COLO829 (cell line): ENCODE measurements around the gene TRPM1.

Experiments
- DNase-seq: peaks from one replicate; pipeline ENCODE4 v3.0.0; 2012; ENCODE audit warnings: low spot score

The TRPM1 gene

DNA sequence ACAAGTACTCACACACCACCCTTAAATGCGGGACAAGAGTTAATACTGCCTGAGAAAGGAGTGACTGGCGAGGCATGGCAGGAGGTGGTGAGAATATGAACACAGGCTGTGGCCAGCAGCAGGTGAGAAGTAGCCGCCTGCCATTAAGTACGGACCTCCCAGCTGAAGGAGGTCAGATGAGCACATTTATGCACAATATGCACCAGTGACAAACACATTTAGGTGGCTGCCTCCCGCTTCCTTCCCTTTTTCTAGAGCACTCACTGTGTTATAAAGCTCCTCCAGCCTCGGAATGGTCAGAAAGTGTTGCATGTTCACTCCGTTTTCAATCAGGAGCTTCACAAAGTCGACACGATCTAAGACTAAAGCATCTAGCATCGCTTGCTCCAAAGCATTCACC, 52.4 kb downstream of the TRPM1 start:
- DNase-seq, result no peak

DNA sequence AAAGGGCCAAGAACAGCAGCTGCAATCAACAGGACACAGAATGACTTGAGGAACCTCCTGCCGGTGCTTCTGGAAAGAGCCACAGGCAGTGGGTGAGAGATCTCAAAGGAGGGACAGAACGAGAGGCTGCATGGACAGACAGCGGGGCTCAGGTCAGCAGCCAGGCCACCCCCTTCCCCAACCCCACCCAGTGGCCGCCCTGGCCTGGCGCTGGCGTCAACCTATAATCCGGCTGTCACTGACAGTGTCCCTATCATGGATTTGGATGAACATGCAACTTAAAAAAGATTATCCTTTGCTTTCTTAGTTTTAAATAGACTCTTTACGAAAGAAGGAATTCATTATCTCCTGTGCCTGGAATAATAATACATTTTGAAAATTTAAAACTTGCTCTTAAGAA, 54.1 kb downstream of the TRPM1 start:
- no peak for DNase-seq

DNA sequence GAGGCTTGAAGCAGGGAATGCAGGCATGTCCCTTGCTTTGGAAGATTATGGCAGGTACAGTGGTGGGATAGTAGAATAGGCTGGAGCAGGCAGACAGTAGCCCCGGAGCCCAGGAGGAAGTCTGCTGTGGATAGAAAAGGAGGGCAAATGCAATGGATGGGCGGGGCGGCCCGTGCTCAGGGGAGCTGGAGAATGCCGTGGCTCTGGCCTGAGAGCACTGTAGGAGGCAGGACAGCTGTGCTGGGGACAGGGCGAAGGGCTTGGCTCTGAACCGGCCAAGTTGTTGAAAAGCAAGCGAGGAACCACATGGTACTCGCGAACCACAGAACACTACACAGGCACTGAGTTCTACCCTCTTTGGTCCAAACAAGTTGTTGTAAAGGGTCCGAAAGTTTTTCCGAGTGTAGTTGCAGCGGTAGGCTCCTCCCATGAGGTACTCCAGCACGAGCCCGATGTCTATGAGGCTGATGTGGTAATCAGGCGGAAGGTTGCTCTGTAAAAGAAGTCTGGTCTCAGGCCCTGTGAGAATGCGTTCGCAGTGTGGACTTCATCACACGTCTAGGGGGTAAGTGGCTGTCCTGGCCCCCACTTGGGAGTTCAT, 54.7 kb downstream of the TRPM1 start:
- no peak for DNase-seq

DNA sequence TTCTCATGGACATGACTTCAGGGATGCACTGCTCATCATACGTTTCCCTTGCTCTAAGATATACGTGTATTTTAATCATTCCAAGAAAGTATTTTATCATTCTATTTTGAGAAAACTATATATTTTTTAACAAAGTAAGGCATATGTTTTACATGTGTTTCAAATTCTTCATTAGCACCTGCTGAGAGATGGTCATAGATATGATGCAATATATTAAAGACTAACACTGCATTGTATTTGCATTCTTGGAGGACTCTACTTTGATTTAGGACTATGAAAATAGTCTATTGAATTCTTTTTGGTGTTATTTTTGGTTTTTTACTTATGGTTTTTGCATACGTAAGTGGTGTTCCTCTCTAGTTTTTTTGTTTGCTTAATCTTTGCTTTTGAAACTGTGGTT, 55.9 kb downstream of the TRPM1 start:
- no peak for DNase-seq

DNA sequence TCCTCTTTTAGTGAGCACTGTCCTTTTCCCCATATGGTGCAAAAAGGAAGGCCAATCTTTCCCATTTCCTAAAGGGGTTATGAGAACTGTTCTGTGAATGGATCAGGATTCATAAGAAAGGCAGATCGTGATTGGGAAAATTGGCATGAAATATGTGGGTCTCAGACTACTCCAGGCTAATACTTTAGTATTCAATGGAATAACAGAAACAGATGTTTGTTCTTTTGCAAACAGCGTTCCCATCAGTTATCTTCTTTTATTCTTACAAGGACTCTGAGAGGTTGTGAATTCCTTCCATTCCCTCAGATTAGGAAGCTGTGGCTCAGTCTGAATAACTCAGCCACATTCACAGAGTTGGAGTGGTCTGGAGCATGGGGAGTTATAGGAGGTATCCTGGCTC, 58.8 kb downstream of the TRPM1 start:
- no peak for DNase-seq

DNA sequence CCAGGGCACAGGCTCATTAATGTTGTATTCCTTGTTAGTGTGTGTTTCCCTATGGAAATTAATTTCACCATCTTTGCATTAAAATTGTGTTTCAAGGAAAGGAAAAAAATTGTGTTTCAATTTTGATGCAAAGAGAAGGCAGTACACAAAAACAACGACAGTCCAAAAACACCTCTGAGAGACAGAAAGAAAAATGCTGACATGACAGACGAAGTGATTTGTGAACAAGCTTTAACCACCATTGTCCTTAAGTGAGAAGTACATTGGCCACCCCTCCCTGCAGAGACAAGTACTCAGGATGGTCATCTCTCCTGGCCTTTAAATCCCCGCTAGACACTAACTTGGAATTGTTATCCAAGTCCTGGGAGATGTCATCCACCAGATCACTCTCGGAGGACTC, 59.9 kb downstream of the TRPM1 start:
- no peak for DNase-seq

DNA sequence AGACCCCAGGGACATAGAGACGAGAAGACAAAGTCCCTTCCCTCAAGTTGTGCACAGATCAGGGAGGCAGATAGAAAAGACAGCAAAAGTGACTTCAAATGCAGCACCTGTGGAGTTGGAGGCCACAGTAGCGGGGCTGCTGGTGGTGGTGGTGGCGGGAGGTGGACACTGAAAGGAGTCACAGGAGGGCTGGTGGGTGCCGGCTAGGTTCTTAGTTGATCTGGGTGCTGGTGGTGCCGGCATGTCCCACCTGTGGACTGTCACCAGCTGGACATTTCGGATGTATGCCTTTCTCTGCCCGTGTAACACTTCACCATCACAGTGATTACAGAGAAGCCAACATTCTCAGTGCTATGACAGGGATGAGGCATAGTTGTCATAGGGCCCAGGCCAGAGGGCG, 60.9 kb downstream of the TRPM1 start:
- DNase-seq, result no peak

DNA sequence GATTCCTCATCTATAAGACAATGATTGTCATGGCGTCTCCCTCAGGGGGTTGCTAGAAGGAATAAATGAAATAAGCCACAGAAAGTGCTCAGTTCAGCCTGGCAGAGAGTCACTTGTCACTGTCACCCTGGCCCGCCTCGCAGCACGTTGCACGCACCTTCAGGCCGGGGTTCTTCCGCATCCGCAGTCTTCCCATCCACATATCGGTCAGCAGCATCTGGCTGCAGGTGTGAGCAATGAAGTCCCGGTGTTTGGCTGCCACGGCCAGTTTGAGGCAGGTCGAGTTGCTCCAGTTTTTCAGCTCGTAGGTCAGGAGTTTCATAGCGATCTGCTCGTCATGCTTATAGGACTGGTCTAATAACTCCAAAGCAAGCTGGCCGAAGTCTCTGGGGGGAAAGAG, 61.6 kb downstream of the TRPM1 start:
- no peak for DNase-seq

DNA sequence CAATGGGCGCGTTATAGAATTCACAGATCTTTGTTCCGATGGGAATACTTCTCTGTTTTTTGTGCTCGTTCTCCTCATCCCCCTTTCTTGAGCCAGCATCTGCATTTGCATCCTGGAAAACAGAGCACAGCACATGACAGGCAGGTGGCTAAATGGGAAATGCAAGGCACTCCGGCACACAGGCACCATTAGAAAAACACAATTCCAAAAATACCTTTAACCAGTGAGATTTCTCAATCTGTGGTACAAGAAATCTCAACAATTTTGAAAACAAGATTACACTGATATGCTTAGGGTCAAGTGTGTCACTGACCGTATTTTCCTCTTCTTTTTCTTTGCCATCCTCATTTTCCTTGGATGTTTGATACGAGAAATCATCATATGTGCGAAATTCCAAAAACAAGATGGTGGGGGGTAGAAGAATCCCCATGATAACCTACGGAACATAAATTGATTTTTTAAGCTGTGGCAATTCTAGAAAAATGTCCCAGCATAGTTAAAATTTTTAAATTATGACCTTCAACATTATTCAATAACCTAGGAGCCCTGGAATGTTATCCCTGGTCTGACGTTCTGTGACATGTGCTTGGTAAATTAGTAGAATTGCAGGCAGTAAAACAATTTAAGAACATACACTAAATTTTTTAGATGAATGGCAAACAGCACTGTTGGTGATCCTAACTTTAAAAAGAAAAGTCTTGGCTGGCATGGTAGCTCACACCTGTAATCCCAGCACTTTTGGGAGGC, 63.6 kb downstream of the TRPM1 start:
- no peak for DNase-seq

DNA sequence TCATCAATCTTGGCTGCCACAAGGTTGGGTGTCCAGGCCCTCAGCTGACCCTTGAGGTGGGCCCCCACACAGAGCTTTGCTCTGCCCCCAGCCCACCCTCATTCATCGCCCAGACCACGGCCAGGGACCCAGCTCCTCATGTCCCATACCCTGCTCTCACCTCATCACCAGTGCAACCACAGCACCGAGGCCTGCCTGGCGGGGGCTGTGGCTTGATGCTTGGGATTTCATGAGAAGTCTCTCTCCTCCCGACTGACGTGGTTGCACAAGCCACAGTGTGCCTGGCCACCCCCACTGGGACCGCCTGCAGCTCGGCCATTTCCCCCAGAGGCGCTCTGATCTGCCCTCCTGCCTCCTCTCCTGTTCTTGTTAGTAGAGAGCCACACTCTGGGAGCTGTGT, 64.7 kb downstream of the TRPM1 start:
- no peak for DNase-seq

DNA sequence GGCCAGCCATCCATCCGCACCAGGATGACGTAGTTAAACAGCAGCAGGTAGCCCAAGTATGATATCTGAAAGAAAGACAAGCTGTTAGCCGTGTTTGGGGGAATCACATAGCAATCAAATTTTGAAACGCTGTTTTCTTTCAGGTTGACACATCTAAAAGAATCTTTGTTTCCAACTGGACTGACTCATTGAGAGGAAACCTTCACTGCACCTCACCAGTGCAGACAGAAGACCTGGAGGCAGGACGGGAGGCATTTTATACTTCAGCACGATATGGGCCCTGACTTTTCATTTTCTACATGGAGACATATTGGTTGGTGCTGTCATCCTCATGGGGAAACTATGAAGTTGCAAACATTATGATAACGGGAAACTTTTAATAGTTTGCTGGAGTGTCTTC, 65.9 kb downstream of the TRPM1 start:
- no peak for DNase-seq

DNA sequence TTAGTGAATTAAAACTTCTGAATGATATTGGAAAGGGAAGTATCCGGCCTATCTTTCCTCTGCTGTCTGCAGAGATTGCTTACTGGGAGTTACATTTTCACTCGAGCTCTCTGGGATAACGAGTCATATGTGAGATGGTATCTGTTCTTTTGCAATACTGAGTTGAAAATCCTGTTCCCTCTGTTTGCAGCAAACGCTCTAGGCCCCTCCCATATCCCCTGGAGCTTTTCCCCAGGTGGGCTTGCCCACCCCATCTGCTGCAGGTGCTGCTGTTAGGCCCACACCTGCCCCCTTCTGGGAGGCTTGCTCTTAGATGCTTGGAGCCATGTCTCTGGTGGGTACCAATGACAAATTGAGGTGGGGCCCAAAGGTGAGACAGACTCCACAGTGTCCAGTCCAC, 67.4 kb downstream of the TRPM1 start:
- DNase-seq, result no peak

DNA sequence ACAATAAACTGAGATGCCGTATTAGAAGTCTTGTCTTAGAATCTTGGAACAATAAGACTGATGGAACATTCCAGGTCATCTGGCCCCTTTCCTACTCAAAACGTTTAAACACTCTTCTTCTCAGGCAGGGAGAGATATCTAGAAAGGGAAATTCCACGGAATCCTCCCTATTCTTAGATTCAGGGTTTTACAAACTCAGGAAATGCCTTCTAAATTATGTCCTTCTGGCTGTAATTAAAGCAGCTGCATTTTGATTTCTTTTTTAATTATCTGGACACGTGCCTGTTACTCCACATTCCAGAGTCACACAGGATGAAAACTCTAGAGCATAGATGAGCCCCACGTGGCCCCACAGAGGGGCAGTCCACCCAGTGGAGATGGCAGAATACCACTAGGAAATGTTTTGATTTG, 68.6 kb downstream of the TRPM1 start:
- no peak for DNase-seq

DNA sequence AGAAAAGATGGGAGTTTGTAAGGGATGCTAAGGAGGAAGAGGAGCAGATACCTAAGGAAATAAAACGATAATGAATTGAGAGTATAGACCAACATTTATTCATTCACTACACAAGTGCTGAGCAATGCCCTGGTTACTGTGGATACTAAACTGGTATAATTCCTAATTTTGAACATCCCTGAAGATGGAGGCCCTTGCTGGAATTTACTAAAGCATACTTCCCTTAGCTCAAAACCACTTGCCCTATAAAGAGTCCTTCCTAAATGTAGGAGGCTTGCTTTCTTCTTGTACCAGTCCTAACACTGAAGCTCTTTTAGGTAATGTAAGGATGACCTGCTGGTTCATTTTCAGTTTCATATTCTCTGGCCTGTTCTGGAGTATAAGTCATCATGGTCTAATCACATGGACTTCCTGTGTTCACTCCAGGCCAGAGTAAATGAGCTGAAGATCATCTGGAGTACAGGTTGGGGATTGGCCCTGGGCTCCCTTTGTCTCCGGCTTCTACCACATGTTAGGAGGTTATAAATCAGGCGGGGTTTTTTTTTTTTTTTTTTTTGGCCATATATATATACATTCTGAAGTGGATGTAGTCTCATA, 70.0 kb downstream of the TRPM1 start:
- DNase-seq, result no peak

DNA sequence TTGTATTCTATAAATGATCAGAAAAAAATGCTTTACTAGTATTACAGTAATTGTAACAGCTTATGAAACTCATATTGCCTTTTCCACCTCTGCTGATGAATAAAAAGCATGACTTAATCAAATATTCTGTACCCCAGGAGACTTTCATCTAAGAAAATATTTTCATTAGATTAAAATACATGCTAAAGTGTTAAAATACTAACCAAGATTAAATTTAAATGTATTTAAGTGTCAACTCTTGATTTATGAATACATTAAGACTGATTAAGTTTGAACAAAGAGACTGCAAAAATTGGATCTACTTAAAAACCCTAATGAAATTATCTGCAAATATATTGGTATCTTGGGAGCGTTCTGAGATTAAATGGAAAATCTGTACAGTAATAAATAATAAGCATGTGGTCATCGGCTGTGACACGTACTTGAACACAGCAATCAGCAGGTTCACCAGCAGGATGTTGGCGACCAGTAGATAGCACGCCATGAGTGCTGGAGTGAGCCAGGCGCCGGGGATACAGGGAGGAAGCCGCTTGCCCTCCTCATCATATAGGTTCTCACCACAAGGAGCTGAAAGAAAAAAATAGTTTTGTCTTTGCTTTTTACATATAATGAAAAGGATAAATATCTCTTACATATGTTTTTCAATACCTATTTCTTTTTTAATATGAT, 73.5 kb downstream of the TRPM1 start:
- DNase-seq, result no peak

DNA sequence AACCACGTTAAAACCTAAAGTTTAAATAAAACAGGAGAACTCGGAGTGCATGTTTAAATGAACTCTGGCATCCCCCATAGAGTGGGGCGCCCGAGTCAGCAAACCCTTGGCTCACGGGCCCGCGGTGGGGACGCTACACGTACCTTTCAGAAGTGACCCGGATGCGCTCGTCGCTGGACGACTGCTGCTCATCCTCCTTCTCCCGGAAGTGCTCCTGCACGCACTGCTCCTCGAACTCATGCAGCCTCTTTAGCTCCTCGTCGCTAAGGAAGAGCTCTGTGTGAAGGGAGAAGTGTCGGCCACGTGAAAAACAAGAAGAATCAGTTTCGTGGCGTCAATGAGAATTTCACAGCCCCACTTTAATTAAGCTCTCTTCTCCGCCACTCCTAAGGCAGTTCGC, 75.5 kb downstream of the TRPM1 start:
- DNase-seq, result no peak

DNA sequence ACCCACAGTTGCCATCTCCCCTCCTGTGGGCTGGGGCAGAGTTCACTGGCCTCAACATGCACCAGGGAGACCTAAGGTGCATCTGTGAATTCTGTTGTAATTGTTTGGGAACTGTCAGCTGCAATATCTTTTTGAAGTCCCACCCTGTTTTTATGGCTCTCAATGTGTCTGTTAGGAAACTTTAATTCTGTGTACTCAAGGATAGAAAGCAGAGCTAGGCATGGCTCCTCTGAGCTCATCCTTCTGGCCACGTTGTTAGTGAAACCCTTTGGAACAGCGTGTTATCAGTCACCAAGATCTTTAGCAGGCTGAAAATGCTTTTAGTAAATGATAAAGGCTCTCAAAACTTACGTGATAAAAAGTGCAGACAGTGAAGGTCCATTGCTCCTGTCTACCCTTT, 76.5 kb downstream of the TRPM1 start:
- no peak for DNase-seq

DNA sequence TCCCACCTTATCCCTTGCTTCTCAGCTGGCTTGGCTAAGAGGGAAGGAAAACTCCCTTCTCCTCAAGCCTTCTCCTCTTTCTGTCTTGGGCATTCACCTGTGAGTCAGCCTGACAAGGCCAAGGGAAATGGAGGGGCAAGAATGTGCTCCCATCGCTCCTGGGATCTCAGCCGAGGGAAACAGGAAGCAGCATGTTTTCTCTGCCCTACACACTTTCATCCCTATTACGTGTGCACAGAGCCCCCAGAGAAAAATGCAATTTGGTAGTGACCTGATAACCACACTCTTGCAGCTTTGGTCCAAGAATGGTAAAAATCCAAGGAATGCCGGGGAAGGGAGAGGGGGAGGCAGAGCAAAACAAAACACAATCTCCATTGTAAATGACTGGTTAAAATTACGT, 77.2 kb downstream of the TRPM1 start:
- DNase-seq, result peak; percentile 8

DNA sequence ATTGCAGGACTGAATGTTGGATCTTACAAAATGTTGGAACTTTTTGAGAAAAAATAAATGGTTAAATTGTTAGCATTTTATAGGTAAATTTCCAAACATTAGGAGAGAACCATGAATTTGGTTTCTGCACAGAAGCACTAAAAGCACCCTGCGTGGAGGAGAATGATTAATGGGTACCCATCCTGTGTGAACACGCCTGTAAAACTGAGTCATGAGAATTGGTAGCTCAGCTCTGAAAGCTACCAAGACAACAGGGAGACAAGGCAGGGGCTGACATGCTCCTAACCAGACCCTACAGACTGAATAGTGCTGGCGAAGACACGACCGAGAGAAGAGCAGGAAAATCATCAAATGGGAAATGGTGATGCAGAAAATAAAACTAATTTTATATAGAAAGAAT, 77.7 kb downstream of the TRPM1 start:
- no peak for DNase-seq

DNA sequence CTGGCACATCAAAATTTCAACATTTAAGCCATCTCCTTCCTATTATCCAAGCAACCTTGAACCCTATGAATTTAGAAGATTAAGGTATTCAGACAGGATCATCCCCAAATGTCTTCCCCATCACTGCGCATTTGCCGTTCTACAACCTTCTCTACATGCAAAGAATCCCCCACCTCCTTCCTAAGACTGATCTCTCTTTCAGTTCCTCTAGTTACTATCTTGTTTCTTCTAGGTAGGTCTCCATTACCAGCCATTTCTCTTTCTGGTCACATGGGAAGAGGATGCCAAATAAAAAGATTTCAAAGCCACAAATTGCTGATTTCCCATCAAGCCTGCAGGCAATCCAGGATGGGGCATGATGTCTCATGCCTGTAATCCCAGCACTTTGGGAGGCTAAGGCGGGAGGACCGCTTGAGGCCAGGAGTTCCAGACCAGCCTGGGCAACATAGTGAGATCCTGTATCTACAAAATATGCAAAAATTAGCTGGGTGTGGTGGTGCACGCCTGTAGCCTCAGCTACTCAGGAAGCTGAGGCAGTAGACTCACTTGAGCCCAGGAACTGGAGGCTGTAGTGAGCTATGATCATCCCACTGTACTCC, 80.4 kb downstream of the TRPM1 start:
- DNase-seq, result no peak

DNA sequence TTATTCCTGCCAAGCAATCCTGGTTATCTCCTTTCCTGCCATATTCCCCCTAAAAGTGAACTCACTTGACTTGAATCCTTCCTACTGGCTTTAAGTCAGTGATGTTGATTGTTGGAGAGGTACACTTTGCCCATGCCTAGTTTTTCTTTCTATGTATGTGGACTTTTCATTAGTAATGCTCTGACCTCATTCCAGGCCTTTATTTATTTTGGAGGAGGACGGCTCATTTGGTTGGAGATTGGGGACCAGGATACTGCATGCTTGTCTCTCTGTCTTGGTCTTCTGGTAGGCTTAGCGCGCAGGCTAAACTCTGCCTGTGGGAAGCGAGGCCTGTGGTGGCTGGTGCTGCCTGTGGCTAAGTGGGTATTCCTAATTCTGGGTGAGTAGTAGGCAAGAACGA, 81.0 kb downstream of the TRPM1 start:
- DNase-seq, result no peak

DNA sequence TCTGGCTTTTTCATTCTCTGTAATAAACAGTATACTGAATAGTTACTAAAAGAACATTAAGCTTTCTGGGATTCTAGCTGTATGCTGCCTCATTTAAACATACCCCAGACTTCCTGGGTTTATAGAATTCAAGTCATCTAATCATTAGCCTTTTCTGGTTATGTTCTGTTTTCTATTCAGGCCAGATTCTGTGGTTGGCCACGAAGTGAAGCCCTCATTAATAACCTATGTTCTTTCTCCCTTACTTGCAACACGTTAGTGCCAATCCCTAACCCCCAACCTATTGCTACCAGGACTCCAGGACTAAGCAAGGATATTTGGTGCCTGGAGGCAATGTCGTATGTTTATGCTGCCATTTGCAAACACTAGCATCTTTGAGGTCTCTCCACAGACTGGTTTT, 81.5 kb downstream of the TRPM1 start:
- no peak for DNase-seq

DNA sequence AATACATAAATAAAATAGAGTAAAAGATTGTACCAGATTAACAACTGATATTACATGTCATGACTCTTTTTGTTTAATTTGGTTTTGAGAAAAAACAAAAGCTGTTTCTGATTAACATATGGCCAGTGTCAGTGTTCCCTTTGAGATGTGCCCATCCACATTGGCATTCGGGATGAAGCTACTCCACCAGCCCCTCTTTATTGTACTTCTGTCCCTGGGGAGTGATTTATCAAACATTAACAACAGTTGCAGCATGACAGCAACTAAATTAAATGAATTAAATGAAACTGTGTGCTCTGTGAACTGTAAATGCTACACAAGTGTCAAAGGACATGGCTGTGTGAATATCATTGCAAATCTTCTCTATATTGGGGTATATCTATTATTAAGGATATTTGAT, 84.2 kb downstream of the TRPM1 start:
- no peak for DNase-seq
